Panc1 (cell line): ENCODE results near the gene PLEKHA1. TPM values are rescaled to one million over a fixed set of nuclear protein-coding genes. Genes with fewer than 3 reads are reported as not detected.

Experiments used
- ATAC-seq: fragments of 200-7000 bp; cut with Tn5 transposase; 2 replicates; pipeline ENCODE4 v1.9.1; 2020; ENCODE audit warnings: mild to moderate bottlenecking, moderate library complexity
- BruUV-seq: library from RNA; stranded (reverse); fragments of 400-500 nt; replicated peaks from 2 replicates; lab custom pipeline; 2021; lab: Mats Ljungman, UMichigan
- CTCF ChIA-PET: fragments of 300-600 bp; sonication (Branson Sonifier 250); formaldehyde crosslinking; loops from one replicate; lab custom pipeline; 2022; ENCODE audit warnings: antibody characterized with exemption; lab: Charles Lee
- POLR2A ChIA-PET: fragments of 300-600 bp; sonication (Branson Sonifier 250); formaldehyde crosslinking; loops from one replicate; lab custom pipeline; 2022; ENCODE audit warnings: antibody characterized with exemption; lab: Charles Lee
- DNase-seq: peaks from one replicate; pipeline ENCODE4 v3.0.0-alpha.2; 2010; ENCODE audit warnings: low read depth, low spot score
- H3K27ac ChIP-seq: 2 replicates; pipeline ENCODE4 v1.5.1; 2011; ENCODE audit warnings: mild to moderate bottlenecking, low read length, inconsistent platforms
- H3K27me3 ChIP-seq: fragments of 200-500 bp; sonication (Bioruptor generic); 2 replicates; pipeline ENCODE4 v1.6.0; 2014; ENCODE audit warnings: low read length, inconsistent platforms; ENCODE audit not compliant: control insufficient read depth, insufficient read depth
- H3K36me3 ChIP-seq: fragments of 200-500 bp; sonication (Bioruptor generic); 2 replicates; pipeline ENCODE4 v1.5.1; 2014; ENCODE audit warnings: inconsistent platforms, mild to moderate bottlenecking, low read length, moderate library complexity; ENCODE audit not compliant: control insufficient read depth, insufficient read depth
- H3K4me1 ChIP-seq: 2 replicates; pipeline ENCODE4 v1.5.1; 2011; ENCODE audit warnings: inconsistent platforms, mild to moderate bottlenecking, low read length, moderate library complexity; ENCODE audit not compliant: control insufficient read depth, insufficient read depth
- H3K4me3 ChIP-seq, 2 experiments: 2 replicates each; pipeline ENCODE4 v1.5.1; 2011 to 2012; ENCODE audit warnings: low read depth in 2 of 2, low read length in 2 of 2, mild to moderate bottlenecking in 2 of 2, inconsistent platforms in 1 of 2, moderate library complexity in 1 of 2
- H3K9me3 ChIP-seq: fragments of 200-500 bp; sonication (Bioruptor generic); 2 replicates; pipeline ENCODE4 v1.5.1; 2014; ENCODE audit warnings: low read depth, mild to moderate bottlenecking, inconsistent platforms, low read length, moderate library complexity; ENCODE audit not compliant: control insufficient read depth, insufficient read depth
- CTCF ChIP-seq: fragments of 450-650 bp; IDR thresholded peaks from 2 replicates; pipeline ENCODE4 v1.5.1; 2017; ENCODE audit warnings: mild to moderate bottlenecking
- POLR2AphosphoS5 ChIP-seq: IDR thresholded peaks from 2 replicates; pipeline ENCODE4 v1.6.1; 2012; ENCODE audit warnings: mild to moderate bottlenecking, low read depth, low read length, moderate library complexity
- REST ChIP-seq, 2 experiments: IDR thresholded peaks; 2 replicates each; pipeline ENCODE4 v1.6.1; 2011 to 2012; ENCODE audit warnings: low read depth in 2 of 2, control low read depth in 1 of 2, low read length in 1 of 2, mild to moderate bottlenecking in 1 of 2, moderate library complexity in 1 of 2; ENCODE audit not compliant: insufficient read depth in 1 of 2
- SIN3A ChIP-seq: IDR thresholded peaks from 2 replicates; pipeline ENCODE4 v1.6.1; 2012; ENCODE audit warnings: low read depth, mild to moderate bottlenecking, low read length, moderate library complexity, borderline replicate concordance; ENCODE audit not compliant: insufficient read depth
- TCF7L2 ChIP-seq: IDR thresholded peaks from 2 replicates; pipeline ENCODE4 v1.6.1; 2011; ENCODE audit warnings: mild to moderate bottlenecking, low read depth, low read length, inconsistent platforms
- in situ Hi-C: cut with HindIII; loops from 2 replicates; pipeline ENCODE4 v1.10.0; 2016; ENCODE audit warnings: low sequenced_read_pairs, low pct_unique_long_range_greater_than_20kb
- intact Hi-C: fragments of 100-400 bp; cut with micrococcal nuclease; formaldehyde crosslinking; loops from one replicate; pipeline ENCODE4 v1.10.0; 2022; ENCODE audit not compliant: unreplicated experiment
- total RNA-seq: library from RNA; stranded (reverse); gene quantifications from one replicate; pipeline ENCODE4 v1.2.1, GENCODE V29; 2021; ENCODE audit not compliant: unreplicated experiment

The PLEKHA1 gene
- total RNA-seq, 1 experiment from 2014 or later: 95.5 TPM

- no peak for DNase-seq
- POLR2A ChIA-PET: no interaction called here
These were observed 45.8 kb upstream of the PLEKHA1 start for GRCh38 chr10:122328676-122329075.

GRCh38 chr10:122329416-122329815, 45.1 kb upstream of the PLEKHA1 start:
- H3K9me3 ChIP-seq: no peaks in the 10 kb centered on the region
- intact Hi-C loops: no loop called here
- no peak overlapping the region for H3K4me3 ChIP-seq
- ATAC-seq (no peak), DNase-seq (no peak)
- no peaks in the 10 kb centered on the region for H3K36me3 ChIP-seq
- H3K4me1 ChIP-seq: no peaks in the 10 kb centered on the region
- ChIA-PET POLR2A (no interaction called here), CTCF (interaction anchor here (0.6 kb wide), 1 partner anchor 223 kb away, joined by 7 read pairs; no protein-coding TSS in a partner anchor)
- TF ChIP-seq POLR2AphosphoS5 (no peak), SIN3A (no peak), TCF7L2 (no peak), REST (IDR thresholded peaks at IDR 0.05; ENCODE audit: insufficient read depth in 1 of 2, low read depth in 2 of 2, low read length in 1 of 2) (no peak), CTCF (no peak)
- in situ Hi-C loops: no loop called here
- no peak overlapping the region for H3K27ac ChIP-seq
- no TSS peak for BruUV-seq
- H3K27me3 ChIP-seq: no peaks in the 10 kb centered on the region

More at GRCh38 chr10:122328676-122329075, 45.8 kb upstream of the PLEKHA1 start:
- intact Hi-C loops (no loop called here), in situ Hi-C loops (no loop called here)
- H3K27me3 ChIP-seq: no peaks in the 10 kb centered on the region
- no peak overlapping the region; the same call in 1 of the 2 replicates for H3K27ac ChIP-seq
- H3K9me3 ChIP-seq: no peaks in the 10 kb centered on the region
- H3K36me3 ChIP-seq: no peaks in the 10 kb centered on the region
- ATAC-seq: no peak
- CTCF ChIA-PET: no interaction called here
- TF ChIP-seq TCF7L2: no peak
- no peak for TF ChIP-seq SIN3A
- TF ChIP-seq POLR2AphosphoS5: no peak
- no peak for TF ChIP-seq CTCF
- TF ChIP-seq REST (IDR thresholded peaks at IDR 0.05; ENCODE audit: insufficient read depth in 1 of 2, low read depth in 2 of 2, low read length in 1 of 2): no peak
- no peaks in the 10 kb centered on the region for H3K4me1 ChIP-seq
- H3K4me3 ChIP-seq: no peak overlapping the region
- no TSS peak for BruUV-seq
